Pancreas (tissue), 10 donors: Measurements from ENCODE around the gene MASP2. TPM values are rescaled to one million over a fixed set of nuclear protein-coding genes. Genes with fewer than 3 reads are reported as not detected.

Experiments used
- ATAC-seq, 4 donors: fragments of 200-7000 bp; cut with Tn5 transposase; one replicate each; pipeline versions ENCODE4 v1.8.0 to v1.9.1; 2020; ENCODE audit warnings: mild to moderate bottlenecking in 4 of 4, moderate library complexity in 4 of 4
- DNase-seq, 6 donors: peaks; one replicate each; pipeline ENCODE4 v3.0.0-alpha.2; 2020
- FAIRE-seq: peaks from 2 replicates; lab custom pipeline; 2012; peaks lifted over from hg19 to GRCh38; lab: Jason Lieb, UNC
- H3K27ac ChIP-seq, 4 donors: fragments of 200-600 bp; sonication (generic); 1 replicate in 3 of 4; 2 replicates in 1 of 4; pipeline versions ENCODE4 v1.5.0 to v1.8.0; 2020
- H3K27me3 ChIP-seq, 4 donors: fragments of 200-600 bp; one replicate each; pipeline ENCODE4 v1.8.0; 2021
- H3K36me3 ChIP-seq, 3 donors: fragments of 200-600 bp; sonication (generic) in 1 of 3; one replicate each; pipeline versions ENCODE4 v1.5.0 to v1.8.0; 2020 to 2021
- H3K4me1 ChIP-seq, 3 donors: fragments of 200-600 bp; one replicate each; pipeline ENCODE4 v1.8.0; 2021
- H3K4me3 ChIP-seq, 4 donors: fragments of 200-600 bp; sonication (generic) in 2 of 4; one replicate each; pipeline versions ENCODE4 v1.5.0 to v1.8.0; 2020 to 2021
- H3K9me3 ChIP-seq, 4 donors: fragments of 200-600 bp; one replicate each; pipeline ENCODE4 v1.8.0; 2021
- WGBS, 2 donors: extraction: QIAGEN DNeasy Blood & Tissue Kit; methylation state at CpG; one replicate each; pipeline ENCODE4 v1.1.7; 2013; 5-methylcytosine and 5-hydroxymethylcytosine counted together
- intact Hi-C, 3 donors: fragments of 100-400 bp; cut with DNase I; formaldehyde crosslinking; loops; one replicate each; pipeline versions ENCODE4 v1.11.1 to v1.14.2; 2022
- polyA plus RNA-seq, 2 donors: library from polyadenylated mRNA; stranded (reverse); fragments of 200-250 nt; gene quantifications; one replicate each; pipeline ENCODE4 v1.2.3, GENCODE V29; 2013
- total RNA-seq, 6 donors: library from RNA; stranded (reverse); fragmentation: NEBNext Ultra II Directional in 4 of 6; extraction: Animal tissue kit (Norgen Biotek cat#: 25700) in 4 of 6; gene quantifications; one replicate each; pipeline versions ENCODE4 v1.2.1 to v1.2.4, GENCODE V29; 2021 to 2023
- TF ChIP-seq, protein P1 (sequence below), 4 donors: fragments of 200-600 bp; sonication (generic) in 3 of 4; IDR thresholded peaks; one replicate each; pipeline versions ENCODE4 v1.5.0 to v1.8.0; 2021; ENCODE audit warnings: antibody characterized with exemption in 4 of 4
- donor health status: healthy with polysubstance abuse.
- donor health status: DM: no; HTN: no; CAD: no; lungs with moderate emphysema.
- donor health status: DM: no; HTN: no; CAD: no.
- donor health status: control.
- donor health status: control.
- donor health status: Bipolar disorder and iron deficiency.
- donor health status: DM: yes; HTN: yes; CAD: no.
- donor health status: DM: no; HTN: no; CAD: no.
- donor health status: DM: no; HTN: no; CAD: no.
- donor health status: DM: yes; HTN: yes; CAD: no.

The MASP2 gene
- total and polyA plus RNA-seq, 8 donors: 0.05 TPM; not detected in 7

DNA sequence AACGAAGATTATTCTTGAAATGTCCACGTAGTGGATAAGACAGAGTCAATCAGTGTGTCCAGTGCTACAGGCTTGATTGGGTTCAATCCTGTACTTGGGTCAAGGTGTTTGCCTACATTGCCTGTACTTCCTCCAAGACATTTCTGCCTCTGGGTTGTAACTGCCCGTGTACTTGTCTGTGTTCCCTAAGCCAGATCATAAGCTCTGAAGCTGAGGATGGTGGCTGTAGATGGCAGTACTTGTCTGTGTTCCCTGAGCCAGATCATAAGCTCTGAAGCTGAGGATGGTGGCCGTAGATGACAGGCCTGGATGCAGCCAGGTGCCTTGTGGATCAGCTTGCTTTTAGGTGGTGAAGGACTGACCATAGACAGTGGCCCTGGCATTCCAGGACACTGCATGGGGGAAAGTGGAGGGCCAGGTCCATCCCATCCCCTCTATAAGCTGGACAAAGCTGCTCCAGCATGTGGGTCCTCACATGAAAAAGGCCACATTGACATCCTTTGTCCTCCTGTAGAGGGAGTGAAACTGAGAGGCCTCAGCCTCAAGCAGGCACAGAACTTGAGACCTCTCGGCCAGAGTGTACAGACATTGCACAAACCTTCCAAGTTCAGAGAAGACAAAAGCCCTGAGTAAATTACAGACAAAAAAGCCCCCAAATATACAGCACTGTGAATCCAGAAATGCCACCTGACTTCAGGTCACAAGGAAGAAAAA is 14.8 kb upstream of the MASP2 start:
- ATAC-seq (no peak), DNase-seq (no peak), FAIRE-seq (no peak)
- peak overlapping the region in 1 of 4 donors; percentile 89 for H3K4me3 ChIP-seq
- peaks cover 0 to 13% (median 6%) of the 10 kb centered on the region in 3 donors for H3K36me3 ChIP-seq
- 52 to 54% methylated on average over 5 of the region's 5 CpGs for WGBS, 2 donors
- intact Hi-C loops: no loop called here
- TF ChIP-seq, protein P1, sequence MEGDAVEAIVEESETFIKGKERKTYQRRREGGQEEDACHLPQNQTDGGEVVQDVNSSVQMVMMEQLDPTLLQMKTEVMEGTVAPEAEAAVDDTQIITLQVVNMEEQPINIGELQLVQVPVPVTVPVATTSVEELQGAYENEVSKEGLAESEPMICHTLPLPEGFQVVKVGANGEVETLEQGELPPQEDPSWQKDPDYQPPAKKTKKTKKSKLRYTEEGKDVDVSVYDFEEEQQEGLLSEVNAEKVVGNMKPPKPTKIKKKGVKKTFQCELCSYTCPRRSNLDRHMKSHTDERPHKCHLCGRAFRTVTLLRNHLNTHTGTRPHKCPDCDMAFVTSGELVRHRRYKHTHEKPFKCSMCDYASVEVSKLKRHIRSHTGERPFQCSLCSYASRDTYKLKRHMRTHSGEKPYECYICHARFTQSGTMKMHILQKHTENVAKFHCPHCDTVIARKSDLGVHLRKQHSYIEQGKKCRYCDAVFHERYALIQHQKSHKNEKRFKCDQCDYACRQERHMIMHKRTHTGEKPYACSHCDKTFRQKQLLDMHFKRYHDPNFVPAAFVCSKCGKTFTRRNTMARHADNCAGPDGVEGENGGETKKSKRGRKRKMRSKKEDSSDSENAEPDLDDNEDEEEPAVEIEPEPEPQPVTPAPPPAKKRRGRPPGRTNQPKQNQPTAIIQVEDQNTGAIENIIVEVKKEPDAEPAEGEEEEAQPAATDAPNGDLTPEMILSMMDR (IDR thresholded peaks at IDR 0.05): no peak
- no peak overlapping the region for H3K27ac ChIP-seq
- H3K9me3 ChIP-seq: no peaks in the 10 kb centered on the region
- no peaks in the 10 kb centered on the region for H3K27me3 ChIP-seq
- peaks cover 0 to 7% (median 0%) of the 10 kb centered on the region in 3 donors for H3K4me1 ChIP-seq

DNA sequence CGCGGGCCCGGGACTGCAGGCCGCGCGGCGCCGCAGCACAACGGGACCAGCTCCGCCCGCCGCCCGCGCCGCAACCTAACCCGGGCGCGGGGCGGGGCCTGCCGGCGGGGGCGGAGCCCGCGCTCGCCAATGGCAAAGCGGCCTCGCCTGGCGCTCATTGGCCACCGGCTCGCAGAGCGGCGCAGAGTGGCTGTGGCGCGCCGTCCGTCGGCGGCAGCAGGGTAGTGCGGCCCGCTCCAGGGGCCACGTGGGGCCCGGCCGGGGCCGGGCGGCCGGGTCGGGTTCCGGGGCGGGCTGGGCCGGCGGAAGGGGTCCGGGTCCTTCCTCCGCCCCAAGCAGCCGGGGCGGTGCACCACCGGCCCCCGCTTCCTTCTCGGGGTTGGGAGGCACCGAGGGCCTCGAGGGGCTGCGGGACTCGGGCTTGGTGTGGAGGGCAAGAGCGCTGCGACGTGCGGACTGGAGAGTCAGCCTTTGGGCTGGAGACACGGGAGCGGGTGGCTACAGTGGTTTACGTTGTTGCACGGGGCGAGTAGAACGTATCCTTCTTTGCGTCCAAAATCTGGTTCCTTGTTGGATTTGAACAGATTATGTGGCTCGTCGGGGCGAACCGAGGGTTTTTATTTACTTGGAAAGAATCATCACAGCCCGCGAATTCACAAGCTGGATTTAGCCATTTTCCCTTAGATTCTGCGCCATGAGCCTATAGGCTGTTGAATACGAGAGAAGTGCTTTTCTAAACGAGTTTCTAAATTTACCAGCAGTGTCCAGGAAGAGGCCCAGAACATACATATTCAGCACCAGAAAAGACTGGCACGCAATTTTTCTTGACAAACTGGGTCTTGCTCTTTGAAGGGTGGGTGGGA is 13.2 kb upstream of the MASP2 start, which contains the start of gene SRM:
Gene SRM, minus strand, starts transcription at position 51 of the 863 bp plus-strand sequence. CDS start 75 bp downstream, outside the sequence.
- peak; percentile 88 to 97 (median 96) for DNase-seq
- Histone ChIP-seq H3K27ac (peak within 1 kb of the TSS; percentile 20 to 74 (median 48)), H3K36me3 (peaks cover 2 to 11% (median 5%) of the 10 kb centered on the region in 3 donors), H3K4me1 (peaks cover 0 to 7% (median 0%) of the 10 kb centered on the region in 3 donors), H3K27me3 (no peaks in the 10 kb centered on the region), H3K4me3 (peak within 1 kb of the TSS; percentile 95 to 99 (median 96)), H3K9me3 (no peaks in the 10 kb centered on the region)
- ATAC-seq: peak; percentile 95 to 99 (median 96)
- TF ChIP-seq, protein P1 (IDR thresholded peaks at IDR 0.05): peak; percentile 26 to 60 (median 52)
- no peak for FAIRE-seq
- intact Hi-C loops: no loop called here
- 0% methylated on average over 42 to 83 of the region's 83 CpGs for WGBS, 2 donors

DNA sequence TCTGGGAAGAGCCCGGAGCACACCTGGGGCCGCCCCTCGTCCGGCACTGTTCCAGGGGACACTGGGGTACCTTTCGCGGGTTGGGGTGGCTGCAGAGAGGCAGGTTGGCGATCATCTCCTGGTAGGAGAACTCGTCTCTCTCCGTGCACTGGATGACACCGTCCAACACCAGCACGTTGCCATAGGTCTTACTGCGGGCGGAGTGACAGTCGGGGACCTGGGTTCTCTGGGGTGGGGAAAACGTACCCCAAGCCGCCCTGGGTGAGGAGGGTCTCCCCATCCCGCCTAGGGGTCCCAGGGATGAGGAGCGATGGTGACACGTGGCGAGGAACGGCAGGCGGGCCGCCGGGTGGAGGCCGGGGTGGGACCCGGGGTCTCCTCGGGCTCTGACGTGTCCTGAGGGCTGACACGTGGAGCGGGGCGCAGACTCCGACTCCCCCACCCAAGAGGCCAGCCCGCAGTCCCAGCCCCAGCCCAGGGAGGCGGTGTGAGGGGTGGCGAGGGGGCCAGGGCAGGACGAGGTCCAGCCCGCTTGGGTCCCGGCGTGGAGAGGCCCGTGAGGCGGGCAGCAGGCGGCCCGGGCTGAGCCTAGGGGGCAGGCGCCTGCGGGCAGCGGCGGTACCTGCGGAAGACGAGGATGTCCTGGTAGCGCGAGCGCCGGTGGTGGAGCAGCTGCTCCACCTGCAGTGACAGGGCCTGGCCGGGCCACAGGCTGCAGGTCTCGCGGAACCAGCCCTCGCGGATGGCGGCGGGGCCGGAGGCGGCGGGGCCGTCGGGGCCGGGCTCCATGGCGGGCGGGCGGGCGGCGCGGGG is 12.3 kb upstream of the MASP2 start:
- FAIRE-seq (no peak), ATAC-seq (peak in 2 of 4 donors; percentile 2 to 5), DNase-seq (peak in 4 of 6 donors; percentile 28 to 84 (median 49))
- no peaks in the 10 kb centered on the region for H3K9me3 ChIP-seq
- no peaks in the 10 kb centered on the region for H3K27me3 ChIP-seq
- H3K4me3 ChIP-seq: peak overlapping the region; percentile 95 to 99 (median 96)
- peaks cover 2 to 11% (median 5%) of the 10 kb centered on the region in 3 donors for H3K36me3 ChIP-seq
- H3K27ac ChIP-seq: peak overlapping the region; percentile 20 to 68 (median 46)
- 1 to 2% methylated on average over 52 to 72 of the region's 72 CpGs for WGBS, 2 donors
- intact Hi-C loops: no loop called here
- TF ChIP-seq, protein P1 (IDR thresholded peaks at IDR 0.05): no peak
- peaks cover 0 to 7% (median 0%) of the 10 kb centered on the region in 3 donors for H3K4me1 ChIP-seq

DNA sequence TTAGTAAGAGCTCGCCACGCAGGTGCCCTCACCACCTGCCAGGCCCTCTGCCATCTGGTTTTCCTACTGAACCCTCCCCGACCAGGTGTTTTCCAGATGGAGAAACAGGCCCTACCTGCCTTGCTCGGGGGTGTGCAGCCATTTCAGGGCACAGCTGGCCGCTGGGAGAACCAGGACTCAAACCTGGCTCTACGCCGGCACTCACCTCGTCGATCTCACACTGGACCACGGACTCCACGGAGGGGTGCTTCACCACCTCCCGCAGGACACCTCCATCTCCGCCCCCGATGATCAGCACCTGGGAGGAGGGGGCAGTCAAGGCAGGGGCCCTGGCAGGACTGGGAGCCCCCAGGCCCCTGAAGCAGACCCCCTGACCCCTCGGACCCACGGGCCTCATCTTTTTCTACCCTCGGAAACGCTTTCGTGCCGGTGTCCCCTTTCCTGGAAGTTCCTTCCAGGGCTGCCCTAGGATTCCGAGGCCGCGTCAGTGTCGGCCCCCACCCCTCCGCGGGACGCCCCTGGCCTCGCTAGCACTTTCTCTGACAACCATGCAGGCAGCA is 11.6 kb upstream of the MASP2 start:
- FAIRE-seq: no peak
- Histone ChIP-seq H3K9me3 (no peaks in the 10 kb centered on the region), H3K27ac (peak overlapping the region in 1 of 4 donors; percentile 68), H3K27me3 (no peaks in the 10 kb centered on the region), H3K36me3 (peaks cover 2 to 11% (median 5%) of the 10 kb centered on the region in 3 donors), H3K4me1 (peaks cover 0 to 7% (median 0%) of the 10 kb centered on the region in 3 donors), H3K4me3 (peak overlapping the region; percentile 95 to 99 (median 96))
- 25 to 26% methylated on average over 28 of the region's 28 CpGs for WGBS, 2 donors
- intact Hi-C loops: no loop called here
- peak in 5 of 6 donors; percentile 59 to 84 (median 73) for DNase-seq
- TF ChIP-seq, protein P1 (IDR thresholded peaks at IDR 0.05): no peak
- ATAC-seq: peak; percentile 3 to 21 (median 12)
